Superior temporal gyrus (tissue), 1 donor: ENCODE measurements around the gene CLEC16A.

Experiments used
- DNase-seq: peaks from one replicate; pipeline ENCODE4 v3.0.0-alpha.2; 2016; ENCODE audit errors: extremely low spot score

CLEC16A gene

DNA sequence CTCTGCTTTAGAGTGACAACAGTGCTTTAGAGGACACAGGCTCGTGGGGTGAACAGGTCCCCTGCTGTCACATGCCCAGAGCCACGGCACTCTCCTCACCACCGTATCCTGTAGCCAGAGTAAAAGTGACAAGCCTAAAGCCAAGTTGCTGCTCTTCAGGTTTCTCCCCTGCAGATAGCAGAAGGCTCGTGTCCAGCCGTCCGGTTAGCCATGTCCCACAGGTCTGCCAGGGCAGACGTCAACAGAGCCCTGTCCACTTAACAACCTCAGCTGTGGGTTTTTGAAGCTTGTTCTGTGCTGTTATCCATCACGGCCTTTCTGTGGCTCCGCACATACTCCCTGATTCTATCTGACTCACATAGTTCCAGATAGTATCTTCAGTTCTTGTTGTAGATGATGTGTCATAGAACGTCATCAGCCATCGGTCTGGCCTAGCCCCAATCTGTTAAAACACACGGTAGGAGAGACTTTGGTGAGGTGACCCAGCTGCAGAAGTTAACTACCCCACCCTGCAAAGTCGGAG lies 211.0 kb downstream of the CLEC16A start:
- DNase-seq = no peak

DNA sequence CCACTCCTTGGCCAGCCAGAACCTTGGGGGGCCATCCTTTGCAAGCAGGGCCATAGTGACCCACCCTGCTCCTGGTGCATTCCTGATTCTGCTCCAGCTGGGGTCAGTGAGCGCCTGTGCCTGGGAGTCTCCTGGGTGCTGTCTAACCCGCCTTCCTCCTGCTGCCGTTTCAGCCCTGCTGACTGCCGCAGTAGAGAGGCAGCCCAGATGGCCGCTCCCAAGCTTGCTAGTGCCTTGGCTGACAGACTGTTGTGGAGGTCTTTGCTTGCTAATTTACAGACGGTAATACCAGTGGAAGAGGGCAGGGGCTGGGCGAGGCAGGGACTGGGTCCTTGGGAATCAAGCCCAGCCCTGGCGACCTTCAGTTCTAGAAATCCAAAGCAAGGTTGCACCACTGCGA lies 212.0 kb downstream of the CLEC16A start:
- no peak for DNase-seq

GRCh38 chr16:11157143-11157542 lies 212.8 kb downstream of the CLEC16A start:
- DNase-seq = no peak

- no peak for DNase-seq
Measured at GRCh38 chr16:11158018-11158417, 213.7 kb downstream of the CLEC16A start.

DNA sequence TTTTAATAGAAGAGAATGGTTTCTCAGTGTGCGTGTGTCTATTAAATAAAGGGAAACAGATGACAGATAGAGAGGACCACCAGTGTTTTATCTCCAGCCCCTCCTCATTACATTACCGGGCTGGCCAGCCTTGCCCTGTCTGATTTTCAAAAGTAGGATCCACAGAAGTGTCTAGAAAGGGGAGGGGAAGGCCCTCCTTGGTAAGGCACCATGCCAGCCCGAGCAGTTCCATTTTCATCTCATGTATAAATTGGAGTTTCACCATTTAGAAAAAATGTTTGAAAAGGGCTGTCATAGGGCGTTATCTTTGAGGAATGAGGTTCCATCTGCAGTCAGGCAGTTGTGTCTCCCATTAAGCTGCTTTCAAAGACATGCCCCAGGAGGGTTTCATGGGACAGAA lies 214.9 kb downstream of the CLEC16A start:
- no peak for DNase-seq

DNA sequence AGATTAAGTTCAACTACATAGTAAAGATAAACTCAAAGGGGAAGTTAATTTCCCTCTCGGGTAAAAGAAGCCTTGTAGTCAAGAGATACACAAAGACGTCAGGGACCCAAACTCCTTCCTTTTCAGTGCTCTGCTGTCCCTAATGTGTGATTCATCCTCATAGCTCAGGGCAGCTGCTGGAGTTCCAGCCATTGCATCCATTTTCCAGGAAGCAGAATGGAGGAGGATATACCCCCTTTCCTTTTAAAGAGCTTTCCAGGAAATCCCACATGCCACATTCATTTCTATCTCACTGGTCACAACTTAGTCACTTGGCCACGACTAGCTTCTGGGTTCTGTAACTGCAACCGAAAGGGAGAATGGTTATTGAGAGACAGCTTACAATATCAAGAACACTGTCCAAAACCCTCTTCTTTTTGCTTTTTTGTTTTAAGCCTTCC lies 216.3 kb downstream of the CLEC16A start:
- no peak for DNase-seq

DNA sequence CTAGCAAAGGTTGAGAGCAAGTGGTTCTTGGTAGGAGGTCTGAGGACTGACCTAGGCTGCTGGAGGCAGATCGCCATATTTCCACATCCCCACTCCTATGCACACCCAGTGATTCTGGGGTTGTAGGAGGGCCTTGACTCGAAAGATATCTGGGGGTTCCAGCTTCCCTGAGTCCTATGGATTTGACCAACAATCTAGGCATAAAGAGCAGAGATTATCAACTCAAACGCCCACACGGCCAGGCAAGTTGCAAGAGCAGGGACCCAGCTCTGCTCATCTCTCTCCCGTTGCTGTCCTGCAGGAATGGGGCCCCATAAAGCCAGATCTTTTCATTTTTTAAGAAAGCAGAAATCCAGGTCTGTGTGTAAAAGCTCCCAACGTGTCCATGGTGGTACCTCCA lies 217.1 kb downstream of the CLEC16A start:
- no peak for DNase-seq

DNA sequence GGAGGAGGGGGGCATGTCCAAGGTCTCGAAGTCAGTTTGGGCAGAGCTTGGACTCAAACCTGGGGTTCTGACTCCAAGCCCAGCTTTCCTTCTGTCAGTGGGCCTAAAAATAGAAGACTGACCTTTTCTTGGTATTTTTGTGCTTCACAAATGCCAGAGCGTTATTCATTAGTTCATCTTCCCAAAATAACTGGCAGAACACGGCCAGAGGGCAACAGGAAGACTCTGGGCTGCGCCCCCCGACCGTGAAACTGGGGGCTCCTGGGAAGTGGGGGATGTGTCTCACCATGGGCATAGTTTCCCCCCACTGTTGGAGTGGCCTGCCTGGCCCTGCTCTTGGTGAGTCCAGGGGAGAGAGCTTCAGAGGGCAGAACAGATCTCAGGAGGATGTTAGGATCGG lies 217.6 kb downstream of the CLEC16A start:
- no peak for DNase-seq

DNA sequence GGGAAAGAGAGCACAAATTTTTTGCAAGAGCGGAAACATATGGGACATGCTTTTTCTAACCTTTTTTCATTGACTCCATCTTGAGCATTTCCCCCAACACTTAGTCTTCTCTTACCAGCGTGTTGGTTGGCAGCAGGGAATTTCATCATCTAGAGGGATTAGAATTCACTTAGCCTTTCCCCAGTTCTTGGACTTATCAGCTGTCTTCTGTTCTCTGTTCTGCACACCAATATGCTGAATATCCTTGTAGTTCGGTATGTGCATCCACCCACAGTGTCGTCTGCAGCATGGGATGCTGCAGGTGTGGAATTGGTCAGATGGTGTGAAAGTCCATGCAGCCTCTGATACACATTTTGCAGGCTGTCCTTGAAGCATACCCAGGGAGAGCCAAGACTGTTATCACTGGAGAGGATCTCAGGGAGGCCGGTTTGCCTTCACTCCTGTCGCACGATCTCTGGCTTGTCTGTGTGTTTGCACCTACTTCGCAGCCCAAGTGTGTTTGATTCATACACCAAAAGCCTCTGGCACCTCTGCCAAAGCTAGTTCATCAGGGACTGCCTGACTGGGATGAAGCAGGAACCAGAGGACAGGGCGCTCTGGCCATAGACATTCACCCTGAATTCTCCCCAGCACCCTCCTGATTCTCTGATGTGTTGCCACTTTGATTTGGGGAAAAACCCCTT lies 218.4 kb downstream of the CLEC16A start:
- peak; percentile 22 for DNase-seq

GRCh38 chr16:11163761-11164261 lies 219.4 kb downstream of the CLEC16A start:
- DNase-seq = no peak

DNA sequence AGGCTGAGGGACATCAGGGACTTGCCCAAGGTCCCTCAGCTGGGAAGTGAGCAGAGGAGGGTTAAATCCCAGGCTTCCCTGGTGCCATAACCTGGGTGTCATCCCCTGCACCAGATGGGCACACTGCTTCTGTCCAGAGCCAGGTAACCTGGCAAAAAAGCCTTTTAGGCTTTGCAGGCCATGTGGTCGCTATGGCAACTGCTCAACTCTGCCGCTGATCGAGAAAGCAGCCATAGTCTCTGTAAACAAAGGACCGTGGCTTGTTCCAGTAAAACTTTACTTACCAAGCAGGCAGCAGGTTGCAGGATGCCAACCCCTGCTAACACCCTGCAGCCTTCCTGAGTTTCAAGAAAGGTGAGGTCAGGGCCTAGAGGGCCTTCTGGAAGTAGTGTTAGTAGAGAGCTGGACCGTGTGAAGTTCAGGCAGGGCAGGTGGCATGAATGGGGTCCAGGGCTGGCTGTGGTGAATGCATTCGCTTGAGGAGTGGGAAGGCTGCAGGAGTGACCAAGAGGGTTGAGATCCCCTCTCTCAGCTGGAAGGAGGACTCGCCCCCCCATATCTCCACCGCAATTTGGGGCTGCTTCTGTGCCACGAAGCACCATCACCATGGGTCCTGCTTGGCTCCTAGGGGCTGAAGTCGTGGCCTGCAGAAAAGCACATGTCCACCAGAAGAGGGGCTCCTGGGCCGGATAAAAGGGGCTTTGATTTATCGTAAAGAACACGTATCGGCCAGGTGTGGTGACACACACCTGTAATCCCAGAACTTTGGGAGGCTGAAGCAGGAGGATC lies 220.3 kb downstream of the CLEC16A start:
- DNase-seq = no peak

- DNase-seq = no peak
Measured at GRCh38 chr16:11165349-11165748, 221.0 kb downstream of the CLEC16A start.

- DNase-seq = no peak
Measured at GRCh38 chr16:11165894-11166665, 221.7 kb downstream of the CLEC16A start.

DNA sequence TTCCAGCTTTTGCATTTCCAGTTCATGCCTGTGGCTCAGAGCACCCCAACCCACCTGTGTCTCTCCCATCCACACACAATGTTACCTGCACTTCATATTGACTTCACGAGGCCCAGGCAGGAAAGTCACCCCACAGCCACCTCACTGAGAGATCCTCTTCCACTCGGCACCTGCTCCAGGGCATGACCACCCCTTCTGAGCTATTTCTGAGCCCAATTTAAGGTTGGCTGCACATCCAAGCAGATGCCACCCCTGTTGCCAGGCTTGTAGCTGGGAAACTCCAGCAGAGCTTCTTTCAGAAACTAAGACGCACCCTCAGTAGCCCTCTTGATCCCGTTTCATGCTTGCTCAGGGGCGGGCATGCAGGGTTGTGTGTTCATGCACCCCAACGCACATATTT lies 223.2 kb downstream of the CLEC16A start:
- DNase-seq = no peak

DNA sequence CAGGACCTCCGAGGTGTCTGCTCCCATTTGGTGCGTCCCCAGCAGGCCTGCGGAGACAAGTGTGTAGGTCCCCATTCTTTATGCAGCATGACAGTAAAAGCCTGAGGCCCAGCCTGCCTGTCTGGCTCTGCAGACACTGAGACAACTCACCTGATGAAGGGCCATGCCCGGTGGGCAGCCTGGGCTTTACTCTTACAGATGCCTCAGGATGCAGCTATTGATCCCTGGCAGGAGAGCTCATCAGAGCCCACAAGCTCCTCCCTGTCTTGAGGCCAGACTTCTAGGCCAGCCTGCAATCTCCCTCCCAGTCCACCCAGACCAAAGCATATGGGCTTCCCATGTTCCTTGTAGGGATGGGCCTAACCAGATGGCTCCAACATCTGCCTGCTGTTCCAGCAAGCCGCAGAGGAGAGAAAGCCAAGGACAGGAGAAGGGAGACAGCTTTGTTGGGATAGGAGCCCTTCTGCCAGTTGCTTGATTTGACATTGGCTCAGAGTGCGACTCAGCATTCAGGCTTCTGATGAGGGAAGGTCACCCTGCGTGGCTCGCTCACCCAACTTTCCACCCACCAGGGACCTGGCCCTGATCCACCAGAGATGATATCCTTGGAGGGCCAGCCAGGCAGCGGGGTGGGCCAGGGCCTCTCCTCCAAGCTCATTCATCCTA lies 224.2 kb downstream of the CLEC16A start:
- DNase-seq = peak; percentile 20

GRCh38 chr16:11169641-11170040 lies 225.3 kb downstream of the CLEC16A start:
- DNase-seq = no peak

DNA sequence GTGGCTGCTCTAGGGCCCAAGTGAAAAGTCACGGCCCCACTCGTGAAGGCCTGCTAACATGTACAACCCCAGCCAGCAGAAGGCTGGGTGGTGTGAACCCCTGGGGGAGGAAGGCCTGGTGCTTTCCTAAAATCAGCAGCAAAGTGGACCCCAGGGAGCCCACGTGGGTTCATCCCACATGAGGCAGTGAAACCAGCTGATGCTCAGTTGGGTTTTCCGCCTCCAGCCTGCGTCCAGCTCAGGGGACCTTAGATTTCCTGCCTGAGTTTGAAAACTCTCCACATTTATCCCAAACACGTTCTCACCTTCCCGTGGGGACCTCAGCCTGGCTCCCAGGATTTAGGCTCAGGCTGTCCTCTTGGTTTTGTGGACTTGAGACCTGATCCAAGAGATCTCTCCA lies 225.8 kb downstream of the CLEC16A start:
- no peak for DNase-seq

GRCh38 chr16:11170696-11171447 lies 226.5 kb downstream of the CLEC16A start:
- no peak for DNase-seq

GRCh38 chr16:11171448-11171709 lies 227.0 kb downstream of the CLEC16A start:
- peak; percentile 45 for DNase-seq

GRCh38 chr16:11171757-11172299 lies 227.5 kb downstream of the CLEC16A start:
- DNase-seq = no peak

- DNase-seq = no peak
Measured at GRCh38 chr16:11173426-11173825, 229.1 kb downstream of the CLEC16A start.
